Endothelial cell of umbilical vein (primary cell): Measurements from ENCODE around the gene DDB1.
"Not testable (repeated sequence)": the region's sequence is repeated elsewhere in the genome, so short reads cannot be mapped to it uniquely, and the experiment has no call there.

Source experiments
- EZH2 ChIP-seq: IDR thresholded peaks from 2 replicates; pipeline ENCODE4 v1.6.1; 2012; ENCODE audit warnings: borderline replicate concordance, low read depth, mild to moderate bottlenecking, moderate library complexity, low read length, inconsistent platforms; ENCODE audit not compliant: severe bottlenecking
- POLR2A ChIP-seq: IDR thresholded peaks from 2 replicates; pipeline ENCODE4 v1.6.1; 2012; ENCODE audit warnings: low read depth, mild to moderate bottlenecking, control low read depth, low read length
- TF ChIP-seq, protein P1 (sequence below), 2 donors: IDR thresholded peaks; 1 replicate in 1 of 2; 2 replicates in 1 of 2; pipeline ENCODE4 v1.5.1; 2011; ENCODE audit warnings: low read length in 2 of 2, mild to moderate bottlenecking in 2 of 2, moderate library complexity in 2 of 2, control low read depth in 1 of 2, inconsistent platforms in 1 of 2, low read depth in 1 of 2; ENCODE audit not compliant: insufficient read depth in 1 of 2; ENCODE audit errors: extremely low read depth in 1 of 2

DNA sequence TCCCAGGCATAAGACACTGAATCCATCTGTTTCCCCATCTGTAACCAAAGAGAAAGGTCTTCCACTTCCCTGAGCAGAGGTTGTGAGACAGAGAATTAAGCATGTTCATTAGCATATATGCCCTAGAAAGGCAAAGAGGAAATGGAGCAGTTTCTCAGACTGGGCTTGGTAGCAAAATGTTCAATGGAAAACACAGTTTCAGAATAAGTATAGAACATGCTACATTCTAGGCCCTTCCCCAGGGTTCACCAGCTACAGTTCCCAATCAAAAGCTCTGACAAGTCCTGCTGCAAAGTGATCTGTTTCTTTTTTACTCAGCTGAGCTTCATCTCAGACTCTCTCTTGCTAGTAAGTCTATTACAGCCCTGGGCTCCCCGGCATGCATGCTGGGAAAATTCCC lies 80.6 kb downstream of the DDB1 start:
- TF ChIP-seq, protein P1, sequence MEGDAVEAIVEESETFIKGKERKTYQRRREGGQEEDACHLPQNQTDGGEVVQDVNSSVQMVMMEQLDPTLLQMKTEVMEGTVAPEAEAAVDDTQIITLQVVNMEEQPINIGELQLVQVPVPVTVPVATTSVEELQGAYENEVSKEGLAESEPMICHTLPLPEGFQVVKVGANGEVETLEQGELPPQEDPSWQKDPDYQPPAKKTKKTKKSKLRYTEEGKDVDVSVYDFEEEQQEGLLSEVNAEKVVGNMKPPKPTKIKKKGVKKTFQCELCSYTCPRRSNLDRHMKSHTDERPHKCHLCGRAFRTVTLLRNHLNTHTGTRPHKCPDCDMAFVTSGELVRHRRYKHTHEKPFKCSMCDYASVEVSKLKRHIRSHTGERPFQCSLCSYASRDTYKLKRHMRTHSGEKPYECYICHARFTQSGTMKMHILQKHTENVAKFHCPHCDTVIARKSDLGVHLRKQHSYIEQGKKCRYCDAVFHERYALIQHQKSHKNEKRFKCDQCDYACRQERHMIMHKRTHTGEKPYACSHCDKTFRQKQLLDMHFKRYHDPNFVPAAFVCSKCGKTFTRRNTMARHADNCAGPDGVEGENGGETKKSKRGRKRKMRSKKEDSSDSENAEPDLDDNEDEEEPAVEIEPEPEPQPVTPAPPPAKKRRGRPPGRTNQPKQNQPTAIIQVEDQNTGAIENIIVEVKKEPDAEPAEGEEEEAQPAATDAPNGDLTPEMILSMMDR (IDR thresholded peaks at IDR 0.05; ENCODE audit: extremely low read depth in 1 of 2, insufficient read depth in 1 of 2, low read depth in 1 of 2, low read length in 2 of 2) = not testable (repeated sequence)
- not testable (repeated sequence) for TF ChIP-seq POLR2A, EZH2
